Measurements from ENCODE around the gene RNASE12. TPM values are rescaled to one million over a fixed set of nuclear protein-coding genes. Genes with fewer than 3 reads are reported as not detected.
"Not testable (repeated sequence)": the region's sequence is repeated elsewhere in the genome, so short reads cannot be mapped to it uniquely, and the experiment has no call there.

Gene RNASE12
- total and polyA plus RNA-seq, 2 donors (not counting 3 experiments of a cell fraction or from before 2014, with no cell fraction given) = not detected

- CTCF ChIA-PET = interaction anchor here (1.3 to 1.8 kb wide), 2 partner anchors 10 to 64 kb away, joined by 3 to 8 read pairs; no protein-coding TSS in a partner anchor
- DNase-seq (ENCODE audit: low read depth, low spot score) = no peak
- no peaks in the 10 kb centered on the region for H4K20me1 ChIP-seq (replicated peaks; ENCODE audit: control insufficient read depth, extremely low read depth, insufficient read depth, low read length)
- H3K79me2 ChIP-seq (ENCODE audit: control insufficient read depth, insufficient read depth, low read length) = no peaks in the 10 kb centered on the region
- no peak overlapping the region for H3K9ac ChIP-seq (replicated peaks; ENCODE audit: extremely low read depth, insufficient read depth, low read length)
- no peaks in the 10 kb centered on the region for H3K4me1 ChIP-seq (ENCODE audit: control insufficient read depth, extremely low read depth, insufficient read depth, low read length)
- intact Hi-C loops (cut with micrococcal nuclease) = no loop called here
- no peaks in the 10 kb centered on the region for H3K36me3 ChIP-seq (ENCODE audit: control insufficient read depth in 2 of 2, extremely low read depth in 1 of 2, insufficient read depth in 2 of 2, low read length in 2 of 2)
- no peak overlapping the region for H2AFZ ChIP-seq (ENCODE audit: low read depth, low read length)
- no peak overlapping the region for H3K4me3 ChIP-seq (replicated peaks in 1 of 3; ENCODE audit: insufficient read depth in 1 of 3, low read depth in 1 of 3, low read length in 3 of 3)
- no peak overlapping the region for H3K27ac ChIP-seq (ENCODE audit: insufficient read depth, low read depth, low read length)
- peaks cover 2 to 3% of the 10 kb centered on the region in 2 experiments for H3K27me3 ChIP-seq (ENCODE audit: control insufficient read depth in 2 of 2, insufficient read depth in 2 of 2, low read length in 2 of 2)
- no TSS peak for BruUV-seq (replicated peaks)
- no peak for FAIRE-seq
- TF ChIP-seq POLR2AphosphoS5 (IDR thresholded peaks at IDR 0.05; ENCODE audit: insufficient read depth, low read depth, low read length) (no peak), CTCF (IDR thresholded peaks at IDR 0.05; ENCODE audit: extremely low read depth in 1 of 2, insufficient read depth in 1 of 2, low read depth in 1 of 2, low read length in 2 of 2) (no peak), GATA2 (IDR thresholded peaks at IDR 0.05; ENCODE audit: insufficient read depth, insufficient read length, low read depth, low read length) (no peak), FOS (IDR thresholded peaks at IDR 0.05; ENCODE audit: borderline replicate concordance, insufficient read depth, low read length) (no peak), MYC (IDR thresholded peaks at IDR 0.05; ENCODE audit: low read depth, low read length) (no peak), POLR2A (IDR thresholded peaks at IDR 0.05; ENCODE audit: low read depth, low read length) (no peak), EZH2 (IDR thresholded peaks at IDR 0.05; ENCODE audit: borderline replicate concordance, low read depth, low read length, severe bottlenecking) (no peak), JUN (IDR thresholded peaks at IDR 0.05; ENCODE audit: borderline replicate concordance, insufficient read depth, insufficient read length, low read depth) (no peak), MAX (IDR thresholded peaks at IDR 0.05; ENCODE audit: insufficient read depth, insufficient read length) (no peak)
- H3K9me1 ChIP-seq (replicated peaks; ENCODE audit: control insufficient read depth, extremely low read depth, insufficient read depth, low read length) = no peaks in the 10 kb centered on the region
- dilution Hi-C loops (cut with MboI; ENCODE audit: extremely low pct_ligation_motif_present, low sequenced_read_pairs) = no loop called here
- H3K4me2 ChIP-seq (ENCODE audit: insufficient read depth, low read length) = no peak overlapping the region
- no peaks in the 10 kb centered on the region for H3K9me3 ChIP-seq (replicated peaks; ENCODE audit: control insufficient read depth, insufficient read depth, low read length)
- POLR2A ChIA-PET = no interaction called here
Measured at GRCh38 chr14:20597108-20597507, 5.9 kb upstream of the RNASE12 start.

GRCh38 chr14:20595726-20596125 is 4.5 kb upstream of the RNASE12 start:
- POLR2A ChIA-PET; dilution Hi-C loops (cut with MboI; ENCODE audit: extremely low pct_ligation_motif_present, low sequenced_read_pairs); CTCF ChIA-PET; H3K27ac ChIP-seq (ENCODE audit: insufficient read depth, low read depth, low read length); H2AFZ ChIP-seq (ENCODE audit: low read depth, low read length); H3K4me1 ChIP-seq (ENCODE audit: control insufficient read depth, extremely low read depth, insufficient read depth, low read length); H4K20me1 ChIP-seq (replicated peaks; ENCODE audit: control insufficient read depth, extremely low read depth, insufficient read depth, low read length); DNase-seq (ENCODE audit: low read depth, low spot score); H3K4me3 ChIP-seq (replicated peaks in 1 of 3; ENCODE audit: insufficient read depth in 1 of 3, low read depth in 1 of 3, low read length in 3 of 3); H3K36me3 ChIP-seq (ENCODE audit: control insufficient read depth in 2 of 2, extremely low read depth in 1 of 2, insufficient read depth in 2 of 2, low read length in 2 of 2); H3K9me1 ChIP-seq (replicated peaks; ENCODE audit: control insufficient read depth, extremely low read depth, insufficient read depth, low read length); intact Hi-C loops (cut with micrococcal nuclease); BruUV-seq (replicated peaks); H3K4me2 ChIP-seq (ENCODE audit: insufficient read depth, low read length); FAIRE-seq; H3K9me3 ChIP-seq (replicated peaks; ENCODE audit: control insufficient read depth, insufficient read depth, low read length); H3K9ac ChIP-seq (replicated peaks; ENCODE audit: extremely low read depth, insufficient read depth, low read length); H3K79me2 ChIP-seq (ENCODE audit: control insufficient read depth, insufficient read depth, low read length): not testable (repeated sequence)
- peaks cover 4 to 15% of the 10 kb centered on the region in 2 experiments for H3K27me3 ChIP-seq (ENCODE audit: control insufficient read depth in 2 of 2, insufficient read depth in 2 of 2, low read length in 2 of 2)
